PC-9 (cell line): ENCODE results near the gene CSRP1.

Experiments
- EZH2 ChIP-seq: fragments of 200-600 bp; sonication (generic); IDR thresholded peaks from 2 replicates; pipeline ENCODE4 v1.8.0; 2017; ENCODE audit warnings: antibody characterized with exemption, low read depth
- TF ChIP-seq, protein P1 (sequence below): fragments of 200-600 bp; sonication (generic); conservative IDR thresholded peaks from 2 replicates; pipeline ENCODE4 v1.6.1; 2017; ENCODE audit warnings: mixed run types, antibody characterized with exemption, mild to moderate bottlenecking, moderate library complexity

DNA sequence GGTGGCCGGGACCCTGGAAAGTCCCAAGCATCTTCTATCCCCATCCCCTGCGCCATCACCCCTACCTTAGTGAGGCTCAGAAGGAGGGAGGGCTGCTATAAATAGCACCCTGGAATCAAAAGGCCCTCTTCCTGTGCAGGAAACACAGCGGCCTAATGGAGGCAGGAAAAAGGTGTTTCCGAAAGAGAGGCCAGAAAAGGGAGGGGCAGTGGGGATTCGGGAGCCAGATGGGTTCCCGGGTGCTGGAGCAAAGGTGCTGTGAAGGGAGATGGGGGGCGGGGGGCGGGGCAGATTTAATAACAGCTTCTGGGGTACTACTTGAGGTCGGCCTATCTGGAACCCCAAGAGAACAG is 48.6 kb upstream of the CSRP1 start:
- TF ChIP-seq, protein P1, sequence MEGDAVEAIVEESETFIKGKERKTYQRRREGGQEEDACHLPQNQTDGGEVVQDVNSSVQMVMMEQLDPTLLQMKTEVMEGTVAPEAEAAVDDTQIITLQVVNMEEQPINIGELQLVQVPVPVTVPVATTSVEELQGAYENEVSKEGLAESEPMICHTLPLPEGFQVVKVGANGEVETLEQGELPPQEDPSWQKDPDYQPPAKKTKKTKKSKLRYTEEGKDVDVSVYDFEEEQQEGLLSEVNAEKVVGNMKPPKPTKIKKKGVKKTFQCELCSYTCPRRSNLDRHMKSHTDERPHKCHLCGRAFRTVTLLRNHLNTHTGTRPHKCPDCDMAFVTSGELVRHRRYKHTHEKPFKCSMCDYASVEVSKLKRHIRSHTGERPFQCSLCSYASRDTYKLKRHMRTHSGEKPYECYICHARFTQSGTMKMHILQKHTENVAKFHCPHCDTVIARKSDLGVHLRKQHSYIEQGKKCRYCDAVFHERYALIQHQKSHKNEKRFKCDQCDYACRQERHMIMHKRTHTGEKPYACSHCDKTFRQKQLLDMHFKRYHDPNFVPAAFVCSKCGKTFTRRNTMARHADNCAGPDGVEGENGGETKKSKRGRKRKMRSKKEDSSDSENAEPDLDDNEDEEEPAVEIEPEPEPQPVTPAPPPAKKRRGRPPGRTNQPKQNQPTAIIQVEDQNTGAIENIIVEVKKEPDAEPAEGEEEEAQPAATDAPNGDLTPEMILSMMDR: no peak
- no peak for TF ChIP-seq EZH2
